BJ (cell line): ENCODE results near the gene RBP3. TPM values are rescaled to one million over a fixed set of nuclear protein-coding genes. Genes with fewer than 3 reads are reported as not detected.

Experiments used
- CTCF ChIA-PET: fragments of 350-600 bp; formaldehyde crosslinking; extraction: SDS; loops from one replicate; lab custom pipeline; 2021; ENCODE audit warnings: antibody characterized with exemption, inconsistent platforms; lab: Yijun Ruan, JAX
- POLR2A ChIA-PET: fragments of 300-600 bp; sonication (Branson Sonifier 250); formaldehyde crosslinking; extraction: SDS; loops from one replicate; lab custom pipeline; 2021; ENCODE audit warnings: antibody characterized with exemption; lab: Charles Lee
- DNase-seq: peaks from one replicate; pipeline ENCODE4 v3.0.0-alpha.2; 2011; ENCODE audit warnings: low read depth
- H3K27me3 ChIP-seq: 2 replicates; pipeline ENCODE4 v1.6.0; 2011; ENCODE audit warnings: low read length; ENCODE audit not compliant: control insufficient read depth, insufficient read depth
- H3K36me3 ChIP-seq: 2 replicates; pipeline ENCODE4 v1.5.1; 2011; ENCODE audit warnings: low read length; ENCODE audit not compliant: control insufficient read depth, insufficient read depth
- H3K4me3 ChIP-seq: 2 replicates; pipeline ENCODE4 v1.5.1; 2011; ENCODE audit warnings: low read depth, mild to moderate bottlenecking, control low read depth, low read length
- CTCF ChIP-seq: IDR thresholded peaks from 2 replicates; pipeline ENCODE4 v1.5.1; 2011; ENCODE audit warnings: low read depth, mild to moderate bottlenecking, control low read depth, inconsistent platforms, low read length, moderate library complexity; ENCODE audit not compliant: insufficient read depth
- polyA plus RNA-seq: library from polyadenylated mRNA; depleted of rRNA; stranded (reverse); fragments of >200 nt; gene quantifications from 2 replicates; pipeline ENCODE4 v1.2.3, GENCODE V29; 2011

The RBP3 gene
- polyA plus RNA-seq, 1 experiment = not detected

- CTCF ChIA-PET = interaction anchor here (0.7 to 9.7 kb wide), 35 partner anchors 9 to 318 kb away, joined by 3 to 215 read pairs (median 5); partner anchors contain the start of gene GDF10
- Histone ChIP-seq H3K36me3 (no peaks in the 10 kb centered on the region), H3K4me3 (no peak overlapping the region), H3K27me3 (peaks cover 1% of the 10 kb centered on the region; the same call in 1 of the 2 replicates)
- peak; percentile 96 for TF ChIP-seq CTCF
- DNase-seq = peak; percentile 1
- POLR2A ChIA-PET = no interaction called here
Measured at GRCh38 chr10:47311932-47312662, 36.1 kb upstream of the RBP3 start.

- H3K36me3 ChIP-seq = no peaks in the 10 kb centered on the region
- CTCF ChIA-PET = interaction anchor here (0.6 to 9.7 kb wide), 20 partner anchors 9 to 318 kb away, joined by 3 to 215 read pairs (median 6); no protein-coding TSS in a partner anchor
- POLR2A ChIA-PET = no interaction called here
- DNase-seq = no peak
- no peak for TF ChIP-seq CTCF
- peaks cover 1% of the 10 kb centered on the region; the same call in 1 of the 2 replicates for H3K27me3 ChIP-seq
- no peak overlapping the region for H3K4me3 ChIP-seq
Measured at GRCh38 chr10:47312663-47312995, 35.5 kb upstream of the RBP3 start.

GRCh38 chr10:47314416-47314970 is 33.7 kb upstream of the RBP3 start:
- no peaks in the 10 kb centered on the region for H3K36me3 ChIP-seq
- H3K27me3 ChIP-seq = no peaks in the 10 kb centered on the region
- CTCF ChIA-PET = interaction anchor here (0.8 to 9.7 kb wide), 6 partner anchors 9 to 320 kb away, joined by 3 to 215 read pairs (median 42); no protein-coding TSS in a partner anchor
- no peak overlapping the region for H3K4me3 ChIP-seq
- TF ChIP-seq CTCF = no peak
- no peak for DNase-seq
- POLR2A ChIA-PET = no interaction called here

- no peak for DNase-seq
- CTCF ChIA-PET = interaction anchor here (7.6 to 9.7 kb wide), 2 partner anchors 270 to 289 kb away, joined by 107 to 215 read pairs; no protein-coding TSS in a partner anchor
- no peak overlapping the region for H3K4me3 ChIP-seq
- TF ChIP-seq CTCF = no peak
- no peaks in the 10 kb centered on the region for H3K36me3 ChIP-seq
- POLR2A ChIA-PET = no interaction called here
- peaks cover 2% of the 10 kb centered on the region; the same call in 1 of the 2 replicates for H3K27me3 ChIP-seq
Measured at GRCh38 chr10:47315421-47315820, 32.7 kb upstream of the RBP3 start.

- no peaks in the 10 kb centered on the region for H3K36me3 ChIP-seq
- POLR2A ChIA-PET = no interaction called here
- peaks cover 3% of the 10 kb centered on the region; the same call in 1 of the 2 replicates for H3K27me3 ChIP-seq
- no peak overlapping the region for H3K4me3 ChIP-seq
- DNase-seq = no peak
- no peak for TF ChIP-seq CTCF
- CTCF ChIA-PET = interaction anchor here (7.6 to 9.7 kb wide), 2 partner anchors 271 to 290 kb away, joined by 107 to 215 read pairs; no protein-coding TSS in a partner anchor
Measured at GRCh38 chr10:47316131-47316530, 32.0 kb upstream of the RBP3 start.
